BE2C (cell line): ENCODE results near the gene NPR1.
A peak's percentile ranks its signal among the peaks of the same experiment; 100 is the strongest.
"Not testable (repeated sequence)": the region's sequence is repeated elsewhere in the genome, so short reads cannot be mapped to it uniquely, and the experiment has no call there.

Experiments used
- DNase-seq: peaks from one replicate; pipeline ENCODE4 v3.0.0-alpha.2; 2020
- H3K27me3 ChIP-seq: fragments of 250-450 bp; sonication (Bioruptor Pico); 2 replicates; pipeline ENCODE4 v1.5.1; 2020; ENCODE audit warnings: mild to moderate bottlenecking
- H3K36me3 ChIP-seq: fragments of 250-450 bp; sonication (Bioruptor Pico); 2 replicates; pipeline ENCODE4 v1.5.1; 2020; ENCODE audit warnings: mild to moderate bottlenecking
- H3K4me1 ChIP-seq: fragments of 250-450 bp; sonication (Bioruptor Pico); 2 replicates; pipeline ENCODE4 v1.5.1; 2020
- H3K4me3 ChIP-seq: 2 replicates; pipeline ENCODE4 v1.5.1; 2011; ENCODE audit warnings: low read depth, low read length
- H3K9me3 ChIP-seq: fragments of 250-450 bp; sonication (Bioruptor Pico); 2 replicates; pipeline ENCODE4 v1.5.1; 2020
- TF ChIP-seq, protein P1 (sequence below): IDR thresholded peaks from 2 replicates; pipeline ENCODE4 v1.5.1; 2012; ENCODE audit warnings: mild to moderate bottlenecking, low read depth, low read length

NPR1 gene

DNA sequence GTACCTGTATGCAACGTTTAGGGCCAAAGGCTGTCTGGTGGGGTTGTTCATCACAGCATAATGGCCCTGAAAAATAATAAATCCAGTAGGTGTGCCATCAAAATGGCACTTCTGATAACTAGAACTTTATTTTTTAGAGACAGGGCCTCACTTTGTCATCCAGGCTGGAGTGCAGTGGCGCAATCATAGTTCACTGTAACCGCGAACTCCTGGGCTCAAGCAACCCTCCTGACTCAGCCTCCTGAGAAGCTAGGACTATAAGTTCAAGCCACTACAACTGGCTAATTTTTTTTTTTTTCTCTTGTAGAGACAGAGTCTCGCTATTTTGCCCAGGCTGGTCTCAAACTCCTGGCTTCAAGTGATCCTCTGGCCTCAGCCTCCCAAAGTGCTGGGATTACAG, 15.3 kb upstream of the NPR1 start:
- no peaks in the 10 kb centered on the region for H3K9me3 ChIP-seq
- peaks cover 74% of the 10 kb centered on the region for H3K36me3 ChIP-seq
- TF ChIP-seq, protein P1, sequence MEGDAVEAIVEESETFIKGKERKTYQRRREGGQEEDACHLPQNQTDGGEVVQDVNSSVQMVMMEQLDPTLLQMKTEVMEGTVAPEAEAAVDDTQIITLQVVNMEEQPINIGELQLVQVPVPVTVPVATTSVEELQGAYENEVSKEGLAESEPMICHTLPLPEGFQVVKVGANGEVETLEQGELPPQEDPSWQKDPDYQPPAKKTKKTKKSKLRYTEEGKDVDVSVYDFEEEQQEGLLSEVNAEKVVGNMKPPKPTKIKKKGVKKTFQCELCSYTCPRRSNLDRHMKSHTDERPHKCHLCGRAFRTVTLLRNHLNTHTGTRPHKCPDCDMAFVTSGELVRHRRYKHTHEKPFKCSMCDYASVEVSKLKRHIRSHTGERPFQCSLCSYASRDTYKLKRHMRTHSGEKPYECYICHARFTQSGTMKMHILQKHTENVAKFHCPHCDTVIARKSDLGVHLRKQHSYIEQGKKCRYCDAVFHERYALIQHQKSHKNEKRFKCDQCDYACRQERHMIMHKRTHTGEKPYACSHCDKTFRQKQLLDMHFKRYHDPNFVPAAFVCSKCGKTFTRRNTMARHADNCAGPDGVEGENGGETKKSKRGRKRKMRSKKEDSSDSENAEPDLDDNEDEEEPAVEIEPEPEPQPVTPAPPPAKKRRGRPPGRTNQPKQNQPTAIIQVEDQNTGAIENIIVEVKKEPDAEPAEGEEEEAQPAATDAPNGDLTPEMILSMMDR: no peak
- no peaks in the 10 kb centered on the region; the same call in 1 of the 2 replicates for H3K4me1 ChIP-seq
- no peaks in the 10 kb centered on the region for H3K27me3 ChIP-seq
- H3K4me3 ChIP-seq: no peak overlapping the region
- DNase-seq: no peak

DNA sequence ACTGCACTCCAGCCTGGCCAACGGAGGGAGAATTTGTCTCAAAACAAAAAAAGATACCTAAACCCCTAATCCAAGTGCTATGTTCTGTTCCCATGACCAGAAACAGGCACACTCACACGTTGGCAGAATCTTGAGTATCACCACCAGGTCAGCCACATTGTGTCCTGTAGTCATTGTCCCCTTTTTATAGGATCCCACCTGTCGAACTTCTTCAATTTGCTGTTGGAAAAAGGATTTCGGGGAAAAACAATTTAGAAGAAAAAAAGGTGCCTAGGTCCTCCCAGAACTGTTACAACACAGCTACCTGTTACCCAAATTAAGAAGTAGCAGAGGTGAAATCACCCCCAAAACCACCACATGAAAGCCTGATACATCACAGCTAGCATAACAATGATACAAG, 11.0 kb upstream of the NPR1 start:
- TF ChIP-seq, protein P1: no peak
- no peaks in the 10 kb centered on the region for H3K9me3 ChIP-seq
- peaks cover 77% of the 10 kb centered on the region for H3K36me3 ChIP-seq
- no peak overlapping the region for H3K4me3 ChIP-seq
- H3K4me1 ChIP-seq: no peaks in the 10 kb centered on the region
- H3K27me3 ChIP-seq: no peaks in the 10 kb centered on the region
- DNase-seq: no peak

DNA sequence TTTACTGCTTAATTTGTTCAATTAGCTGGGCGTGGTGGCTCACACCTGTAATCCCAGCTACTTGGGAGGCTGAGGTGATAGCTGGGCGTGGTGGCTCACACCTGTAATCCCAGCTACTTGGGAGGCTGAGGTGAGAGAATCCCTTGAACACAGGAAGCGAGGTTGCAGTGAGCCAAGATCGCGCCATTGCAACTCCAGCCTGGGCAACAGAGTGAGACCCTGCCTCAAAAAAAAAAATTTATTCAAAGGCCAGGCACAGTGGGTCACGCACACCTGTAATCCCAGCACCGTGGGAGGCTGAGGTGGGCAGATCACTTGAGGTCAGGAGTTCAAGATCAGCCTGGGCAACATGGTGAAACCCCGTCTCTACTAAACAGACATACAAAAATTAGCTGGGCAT, 9.8 kb upstream of the NPR1 start:
- not testable (repeated sequence) for H3K4me1 ChIP-seq, H3K9me3 ChIP-seq, H3K27me3 ChIP-seq, H3K4me3 ChIP-seq, DNase-seq
- peaks cover 66% of the 10 kb centered on the region for H3K36me3 ChIP-seq

DNA sequence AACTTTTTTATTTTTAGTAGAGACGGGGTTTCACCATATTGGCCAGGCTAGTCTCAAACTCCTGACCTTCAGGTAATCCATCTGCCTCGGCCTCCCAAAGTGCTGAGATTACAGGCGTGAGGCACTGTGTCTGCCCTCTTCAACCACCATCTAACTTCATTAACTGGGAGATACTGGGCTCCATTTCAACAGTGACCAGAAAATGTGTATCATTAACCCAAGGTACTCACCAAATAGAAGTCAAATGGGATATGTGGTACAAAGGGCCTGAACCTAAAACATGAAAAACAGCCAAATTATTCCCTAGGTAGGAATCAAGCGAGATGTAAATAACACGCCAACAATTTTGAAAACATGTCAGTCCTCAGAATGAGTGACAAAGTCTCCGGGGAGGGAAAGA, 8.9 kb upstream of the NPR1 start:
- Histone ChIP-seq H3K4me3 (peak overlapping the region; percentile 98), H3K9me3 (no peaks in the 10 kb centered on the region), H3K27me3 (no peaks in the 10 kb centered on the region), H3K36me3 (peaks cover 57% of the 10 kb centered on the region), H3K4me1 (no peaks in the 10 kb centered on the region)
- TF ChIP-seq, protein P1: no peak
- no peak for DNase-seq

DNA sequence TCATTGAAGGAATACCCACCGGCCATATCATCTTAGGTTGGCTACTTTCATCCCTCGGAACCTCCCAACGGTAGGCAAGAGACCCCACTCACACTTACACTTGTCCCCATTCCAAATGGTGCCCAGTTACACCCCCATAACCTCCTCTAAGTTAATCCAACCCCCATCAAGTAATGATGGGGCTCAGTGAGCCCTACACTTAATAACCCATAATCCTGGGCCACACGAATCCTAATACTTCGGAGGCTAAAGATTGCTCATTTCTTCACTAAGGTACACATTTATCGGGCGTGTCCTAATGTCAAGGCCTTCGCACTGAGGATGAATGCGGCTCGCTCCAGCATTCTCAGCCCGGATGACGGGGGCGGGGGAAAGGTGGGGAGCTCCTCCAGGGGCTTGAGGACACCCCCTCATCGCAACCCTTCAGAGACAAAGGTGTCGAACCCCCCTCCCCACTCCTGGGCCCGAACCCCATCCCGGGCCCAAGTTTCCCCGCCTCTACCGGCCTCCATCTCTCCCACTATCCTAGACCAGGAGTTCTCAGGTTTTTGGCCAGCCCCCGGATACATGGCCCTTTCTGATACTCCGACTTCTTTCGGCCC, 8.1 kb upstream of the NPR1 start:
- Histone ChIP-seq H3K9me3 (no peaks in the 10 kb centered on the region), H3K4me1 (no peaks in the 10 kb centered on the region), H3K4me3 (peak overlapping the region; percentile 98), H3K36me3 (peaks cover 49% of the 10 kb centered on the region), H3K27me3 (no peaks in the 10 kb centered on the region)
- TF ChIP-seq, protein P1: no peak
- no peak for DNase-seq

DNA sequence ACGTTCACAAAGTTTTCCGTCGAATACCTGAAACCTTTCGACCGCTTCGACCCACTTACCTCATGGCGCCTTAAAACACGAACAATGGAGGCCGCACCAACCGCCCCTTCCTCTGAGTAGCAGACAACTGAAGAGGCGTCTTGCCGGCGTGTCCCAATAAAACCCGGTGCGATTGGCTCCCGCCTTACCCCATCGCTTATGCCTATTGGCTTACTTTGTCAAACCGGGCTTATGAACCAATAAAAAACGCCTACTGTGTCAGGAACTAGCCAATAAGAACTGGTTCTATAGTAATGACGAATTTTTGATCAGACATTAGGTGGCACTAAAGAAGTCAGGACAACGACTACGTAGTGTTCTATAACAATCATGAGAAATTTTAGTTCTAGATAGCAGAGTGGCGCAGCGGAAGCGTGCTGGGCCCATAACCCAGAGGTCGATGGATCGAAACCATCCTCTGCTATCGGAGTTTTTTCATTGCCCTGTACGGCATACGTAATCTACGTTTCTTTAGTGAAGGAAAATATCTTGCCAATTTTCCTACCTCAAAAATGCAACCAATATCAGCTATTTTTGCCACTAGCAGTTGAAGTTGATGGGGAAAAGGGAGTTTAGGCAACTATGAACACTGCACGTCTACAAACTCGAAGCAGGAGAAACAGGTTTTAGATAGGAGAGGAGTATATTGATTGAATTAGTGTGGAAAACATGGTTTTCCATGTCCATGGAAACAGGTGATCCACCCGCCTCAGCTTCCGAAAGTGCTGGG, 7.4 kb upstream of the NPR1 start, which contains the start of gene ILF2:
Gene ILF2, minus strand, starts transcription at position 135 of the 769 bp plus-strand sequence. Its CDS starts 71 bp downstream, at position 64.
- Histone ChIP-seq H3K4me1 (no peaks in the 10 kb centered on the region), H3K36me3 (peaks cover 42% of the 10 kb centered on the region), H3K4me3 (peak within 1 kb of the TSS; percentile 98), H3K9me3 (no peaks in the 10 kb centered on the region), H3K27me3 (no peaks in the 10 kb centered on the region)
- peak; percentile 97 for DNase-seq
- TF ChIP-seq, protein P1: peak; percentile 27; the same call in 1 of the 2 replicates
